Bronchial epithelial cell (primary cell): Measurements from ENCODE around the gene TRAPPC3. TPM values are rescaled to one million over a fixed set of nuclear protein-coding genes. Genes with fewer than 3 reads are reported as not detected.

ENCODE experiments used
- DNase-seq: peaks from one replicate; pipeline ENCODE4 v3.0.0-alpha.2; 2010; ENCODE audit warnings: low read depth
- FAIRE-seq: peaks from 2 replicates; lab custom pipeline; 2011; peaks lifted over from hg19 to GRCh38; lab: Jason Lieb, UNC
- H3K27me3 ChIP-seq: 2 replicates; pipeline ENCODE4 v1.5.1; 2011; ENCODE audit warnings: low read length; ENCODE audit not compliant: control insufficient read depth, insufficient read depth
- H3K36me3 ChIP-seq: 2 replicates; pipeline ENCODE4 v1.5.1; 2011; ENCODE audit warnings: low read length; ENCODE audit not compliant: control insufficient read depth, insufficient read depth
- H3K4me3 ChIP-seq: 2 replicates; pipeline ENCODE4 v1.5.1; 2011; ENCODE audit warnings: mild to moderate bottlenecking, low read depth, low read length, control low read depth
- total RNA-seq: library from RNA; depleted of rRNA; stranded (reverse); fragments of >200 nt; gene quantifications from 2 replicates; pipeline ENCODE4 v1.2.1, GENCODE V29; 2014
- TF ChIP-seq, protein P1 (sequence below): IDR thresholded peaks from 2 replicates; pipeline ENCODE4 v1.5.1; 2011; ENCODE audit warnings: mild to moderate bottlenecking, moderate library complexity, low read length, control low read depth, inconsistent platforms; ENCODE audit not compliant: insufficient read depth, severe bottlenecking

Gene TRAPPC3
- total RNA-seq, 1 donor from 2014 or later, result 105 TPM

DNA sequence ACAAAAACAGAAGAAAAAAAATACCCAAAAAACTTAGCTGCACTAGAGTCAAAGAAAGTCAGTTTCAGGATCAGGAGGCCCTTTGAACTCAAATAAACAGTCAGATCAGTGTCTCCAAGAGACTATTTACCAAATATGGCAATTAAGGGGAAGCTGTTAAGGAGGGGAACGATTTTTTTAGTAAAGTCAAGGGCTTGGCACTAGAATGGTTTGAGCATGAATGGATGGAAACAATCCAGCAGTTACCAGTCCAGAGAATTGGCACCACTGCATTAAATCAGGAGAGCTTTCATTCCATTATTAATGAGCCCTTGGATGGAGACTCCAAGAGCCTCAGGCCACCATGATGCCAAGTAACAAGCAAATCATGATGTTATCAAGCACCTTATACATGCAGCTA lies 7.2 kb downstream of the TRAPPC3 start:
- TF ChIP-seq, protein P1, sequence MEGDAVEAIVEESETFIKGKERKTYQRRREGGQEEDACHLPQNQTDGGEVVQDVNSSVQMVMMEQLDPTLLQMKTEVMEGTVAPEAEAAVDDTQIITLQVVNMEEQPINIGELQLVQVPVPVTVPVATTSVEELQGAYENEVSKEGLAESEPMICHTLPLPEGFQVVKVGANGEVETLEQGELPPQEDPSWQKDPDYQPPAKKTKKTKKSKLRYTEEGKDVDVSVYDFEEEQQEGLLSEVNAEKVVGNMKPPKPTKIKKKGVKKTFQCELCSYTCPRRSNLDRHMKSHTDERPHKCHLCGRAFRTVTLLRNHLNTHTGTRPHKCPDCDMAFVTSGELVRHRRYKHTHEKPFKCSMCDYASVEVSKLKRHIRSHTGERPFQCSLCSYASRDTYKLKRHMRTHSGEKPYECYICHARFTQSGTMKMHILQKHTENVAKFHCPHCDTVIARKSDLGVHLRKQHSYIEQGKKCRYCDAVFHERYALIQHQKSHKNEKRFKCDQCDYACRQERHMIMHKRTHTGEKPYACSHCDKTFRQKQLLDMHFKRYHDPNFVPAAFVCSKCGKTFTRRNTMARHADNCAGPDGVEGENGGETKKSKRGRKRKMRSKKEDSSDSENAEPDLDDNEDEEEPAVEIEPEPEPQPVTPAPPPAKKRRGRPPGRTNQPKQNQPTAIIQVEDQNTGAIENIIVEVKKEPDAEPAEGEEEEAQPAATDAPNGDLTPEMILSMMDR, result no peak
- Histone ChIP-seq H3K27me3 (no peaks in the 10 kb centered on the region), H3K4me3 (no peak overlapping the region), H3K36me3 (peaks cover 13% of the 10 kb centered on the region)
- FAIRE-seq, result no peak
- no peak for DNase-seq

DNA sequence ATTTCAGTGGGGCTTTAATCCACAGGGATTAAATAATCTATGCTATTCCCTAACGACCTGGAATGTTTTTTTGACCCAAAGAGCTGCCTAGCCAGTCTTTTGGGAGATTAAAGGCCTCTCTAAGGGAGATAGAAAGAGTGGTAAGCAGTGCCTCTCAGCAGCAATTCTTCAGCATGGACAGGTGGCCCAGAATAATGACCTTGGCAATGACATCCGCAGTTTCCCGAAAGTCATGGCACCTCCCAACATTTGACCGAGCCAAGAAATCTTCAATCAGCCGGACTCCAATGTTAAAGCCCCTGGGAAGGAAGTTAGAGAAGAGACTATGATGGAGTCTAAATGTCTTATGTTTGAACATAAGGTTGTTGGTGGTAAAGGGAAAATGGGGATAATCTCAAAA lies 9.8 kb downstream of the TRAPPC3 start:
- DNase-seq, result no peak
- peaks cover 17% of the 10 kb centered on the region for H3K36me3 ChIP-seq
- no peaks in the 10 kb centered on the region for H3K27me3 ChIP-seq
- no peak overlapping the region for H3K4me3 ChIP-seq
- TF ChIP-seq, protein P1, result no peak
- FAIRE-seq, result no peak

DNA sequence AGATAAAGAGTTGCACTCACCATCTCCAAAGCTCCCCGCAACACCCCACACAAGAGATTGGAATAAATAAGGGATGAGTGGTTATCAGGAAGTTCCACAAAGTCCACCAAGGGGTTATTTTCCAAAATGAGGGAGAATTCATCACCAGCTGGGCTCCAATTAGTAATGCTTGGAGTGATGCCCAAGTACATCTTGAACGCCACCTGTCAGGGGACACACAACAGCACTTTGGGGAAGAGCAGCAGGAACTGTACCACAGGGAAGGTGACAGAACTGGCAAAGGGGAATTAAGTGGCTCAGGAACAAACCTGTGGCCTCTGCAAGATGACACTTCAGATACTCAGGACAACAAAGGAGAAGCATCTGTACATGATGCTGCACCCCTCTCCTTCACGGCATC lies 11.5 kb downstream of the TRAPPC3 start:
- FAIRE-seq (no peak), DNase-seq (no peak)
- no peaks in the 10 kb centered on the region for H3K27me3 ChIP-seq
- H3K4me3 ChIP-seq, result no peak overlapping the region
- H3K36me3 ChIP-seq, result peaks cover 17% of the 10 kb centered on the region
- TF ChIP-seq, protein P1, result no peak

DNA sequence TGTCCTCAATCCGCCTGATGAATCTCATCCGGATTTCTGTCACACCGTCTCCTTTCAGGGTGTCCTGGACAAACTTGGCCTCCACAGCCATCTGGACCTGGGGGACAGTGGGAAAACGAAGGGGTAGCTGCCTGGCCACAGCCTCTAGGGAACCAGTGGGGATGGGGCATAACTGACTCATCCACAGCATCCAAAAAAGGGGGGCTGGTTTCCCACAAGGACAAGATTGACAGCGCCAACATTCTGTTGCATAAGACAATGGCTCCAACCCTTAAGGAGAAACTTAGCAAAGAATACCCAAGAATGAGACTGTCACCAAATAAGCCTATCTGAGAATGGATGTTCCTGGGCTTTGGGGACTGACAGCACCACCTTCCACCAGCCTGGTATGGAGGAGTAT lies 12.1 kb downstream of the TRAPPC3 start:
- FAIRE-seq (no peak), DNase-seq (no peak)
- TF ChIP-seq, protein P1, result no peak
- peaks cover 17% of the 10 kb centered on the region for H3K36me3 ChIP-seq
- H3K27me3 ChIP-seq, result no peaks in the 10 kb centered on the region
- H3K4me3 ChIP-seq, result no peak overlapping the region

DNA sequence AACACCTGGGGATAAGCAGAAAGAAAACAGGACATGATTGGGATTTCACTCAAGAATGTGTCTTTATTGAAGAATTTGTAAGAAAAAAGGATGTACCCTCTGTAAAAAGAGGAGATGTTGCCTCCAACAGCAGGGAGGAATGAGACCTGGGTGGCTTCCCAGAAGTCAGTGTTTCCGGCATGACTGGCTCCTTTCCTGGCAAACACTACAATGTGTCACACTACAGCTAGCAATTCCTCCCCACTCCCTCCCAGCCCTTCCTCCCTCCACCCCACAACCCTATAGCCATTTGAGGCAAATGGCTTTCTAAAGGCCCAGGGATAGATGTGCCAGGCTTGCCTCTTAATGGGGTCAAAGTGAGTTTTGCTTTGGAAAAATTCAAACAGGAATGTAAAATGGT lies 12.8 kb downstream of the TRAPPC3 start:
- H3K36me3 ChIP-seq, result peaks cover 17% of the 10 kb centered on the region
- FAIRE-seq (no peak), DNase-seq (peak; percentile 85)
- H3K27me3 ChIP-seq, result no peaks in the 10 kb centered on the region
- no peak overlapping the region for H3K4me3 ChIP-seq
- TF ChIP-seq, protein P1, result no peak

DNA sequence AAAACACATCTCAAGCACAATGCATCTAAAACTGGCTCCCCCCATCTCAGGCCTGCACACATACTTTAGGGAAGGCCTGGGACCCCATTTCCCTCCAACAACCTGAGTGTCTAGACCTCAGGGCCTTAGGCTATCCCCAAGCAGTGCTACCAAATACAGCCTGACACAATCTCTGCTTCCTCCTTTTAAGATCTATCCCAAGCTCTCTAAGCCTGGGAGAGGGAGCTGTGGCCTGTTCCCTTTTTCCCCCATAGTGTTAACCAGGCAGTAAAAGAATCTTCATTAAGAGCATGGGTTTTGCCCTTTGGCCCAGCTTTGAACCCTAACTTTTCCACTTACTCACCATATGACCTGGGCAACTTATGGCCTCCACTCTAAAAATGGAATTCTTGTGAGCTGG lies 13.5 kb downstream of the TRAPPC3 start:
- no peak for DNase-seq
- no peaks in the 10 kb centered on the region for H3K27me3 ChIP-seq
- H3K4me3 ChIP-seq, result no peak overlapping the region
- no peak for FAIRE-seq
- H3K36me3 ChIP-seq, result peaks cover 17% of the 10 kb centered on the region
- TF ChIP-seq, protein P1, result no peak
